GM19372 (cell line): ENCODE data around the gene FMNL2.

Experiments
- ATAC-seq: cut with Tn5 transposase; IDR thresholded peaks from one replicate; pipeline ENCODE4 v1.9.1; 2021; ENCODE audit warnings: mild to moderate bottlenecking, low read depth, moderate library complexity; ENCODE audit not compliant: unreplicated experiment

The FMNL2 gene

DNA sequence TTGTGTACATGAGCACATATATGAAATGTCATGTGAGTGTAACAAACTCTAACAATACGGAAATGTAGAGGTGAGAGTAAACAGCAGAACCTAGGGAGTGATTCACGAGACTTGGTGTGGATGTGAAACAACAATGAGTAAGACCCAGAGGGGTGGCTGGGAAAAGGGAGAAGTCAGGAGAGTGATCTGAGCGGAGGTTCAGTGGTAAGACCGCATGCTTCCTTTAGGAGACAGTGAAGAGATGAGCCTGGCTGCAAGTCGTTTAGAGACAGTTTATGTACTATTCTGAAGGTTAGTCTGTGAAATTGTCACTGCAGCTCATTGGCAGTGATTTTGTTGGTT is 231.7 kb downstream of the FMNL2 start:
- no peak for ATAC-seq

DNA sequence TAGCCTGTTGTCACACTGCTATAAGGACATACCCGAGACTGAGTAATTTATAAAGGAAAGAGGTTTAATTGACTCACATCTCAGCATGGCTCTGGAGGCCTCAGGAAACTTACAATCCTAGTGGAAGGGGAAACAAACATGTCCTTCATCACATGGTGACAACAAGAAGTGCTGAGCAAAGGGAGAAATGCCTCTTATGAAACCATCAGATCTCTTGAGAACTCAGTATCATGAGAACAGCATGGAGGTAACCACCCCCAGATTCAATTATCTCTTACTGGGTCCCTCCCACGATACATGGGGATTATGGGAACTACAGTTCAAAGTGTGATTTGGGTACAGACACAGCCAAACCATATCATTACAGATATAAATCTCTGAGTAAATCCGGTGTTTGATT is 233.6 kb downstream of the FMNL2 start:
- ATAC-seq: no peak

DNA sequence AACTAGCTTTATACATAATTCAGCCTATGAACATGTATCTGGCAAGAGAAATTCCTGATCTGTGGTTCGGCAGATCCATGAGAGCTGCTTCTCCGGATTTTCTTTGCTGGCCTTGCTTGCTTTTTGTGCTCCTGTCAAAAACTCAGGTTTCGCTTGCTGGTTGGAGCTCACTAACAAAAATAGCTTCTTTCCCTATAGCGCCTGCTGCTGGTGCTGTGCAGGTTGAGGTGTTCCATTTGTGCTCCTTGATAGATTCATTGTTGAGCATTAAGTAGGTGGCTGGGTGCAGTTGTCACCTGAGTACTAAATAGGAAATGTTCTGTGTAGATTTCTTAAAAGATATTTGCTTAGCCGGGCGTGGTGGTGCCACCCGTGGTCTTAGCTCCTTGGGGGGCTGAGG is 234.2 kb downstream of the FMNL2 start:
- no peak for ATAC-seq

DNA sequence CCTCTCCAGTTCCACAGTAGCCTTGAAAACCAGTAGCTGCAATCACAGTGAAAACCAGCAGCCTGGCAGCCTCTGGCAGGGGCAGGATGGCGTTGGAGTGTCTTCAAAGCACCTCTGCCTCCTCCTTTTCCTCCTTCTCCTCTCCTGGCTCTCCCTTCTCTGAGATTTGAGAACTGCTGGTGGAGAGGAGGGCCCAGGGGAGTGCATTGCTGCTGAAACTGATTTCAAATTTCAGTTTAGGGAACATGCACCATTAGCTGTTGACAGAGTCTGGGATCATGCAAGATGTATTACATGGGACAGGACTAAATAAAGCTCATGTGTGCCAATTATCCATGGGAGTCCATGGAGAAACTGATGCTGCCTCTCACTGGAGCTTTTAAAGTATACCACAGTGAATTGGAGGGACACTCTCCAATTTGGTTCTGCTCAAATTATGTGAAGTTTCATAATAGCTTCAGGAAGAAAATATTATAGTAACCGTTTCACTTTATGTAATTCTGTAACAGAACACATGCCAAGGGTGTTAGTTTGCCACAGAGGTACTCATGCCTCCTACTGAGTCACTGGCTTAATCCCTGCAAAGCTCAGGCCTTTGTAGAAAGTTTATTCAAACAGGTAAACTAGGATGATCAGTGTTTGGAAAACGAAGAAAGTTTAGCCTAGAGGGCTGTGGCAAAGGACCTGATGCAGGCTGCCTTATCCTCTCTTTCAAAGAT is 236.2 kb downstream of the FMNL2 start:
- no peak for ATAC-seq

DNA sequence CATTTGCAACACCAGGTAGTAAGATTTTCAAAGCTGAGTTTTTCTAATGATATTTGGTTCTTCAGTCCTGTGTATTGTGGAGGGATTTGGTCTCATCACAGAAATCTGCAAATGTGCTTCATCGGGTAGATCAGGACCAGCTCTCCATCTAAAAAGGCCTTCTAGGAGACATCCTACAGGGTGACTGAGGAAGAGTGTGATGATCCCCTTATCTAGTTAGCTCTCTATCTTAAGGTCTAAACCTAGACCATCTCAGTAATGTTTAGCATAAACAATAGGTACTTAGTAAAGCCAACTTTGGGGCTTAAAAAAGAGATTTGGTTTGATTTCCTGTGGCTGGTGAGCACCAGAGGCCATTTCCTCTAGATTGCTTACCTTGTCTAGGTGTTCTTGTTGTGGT is 237.1 kb downstream of the FMNL2 start:
- ATAC-seq: no peak

DNA sequence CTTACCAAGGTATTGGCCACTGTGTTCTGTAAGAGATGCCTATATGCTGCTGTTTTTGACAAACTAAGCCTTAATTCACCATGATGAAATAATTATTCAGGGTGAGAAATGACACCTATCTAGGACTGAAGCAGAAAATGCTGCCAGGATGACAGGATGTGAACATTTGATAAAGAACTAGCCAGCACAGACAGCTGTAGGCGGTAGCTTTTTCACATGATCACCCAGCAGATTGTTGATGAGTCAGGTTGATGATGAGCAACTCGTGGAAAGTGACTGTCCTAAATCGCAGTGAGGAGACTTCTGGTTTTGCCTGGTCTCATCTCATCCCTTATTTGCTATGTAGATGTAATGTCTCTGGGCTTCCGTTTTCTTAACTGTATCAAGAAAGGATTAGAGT is 238.2 kb downstream of the FMNL2 start:
- no peak for ATAC-seq

DNA sequence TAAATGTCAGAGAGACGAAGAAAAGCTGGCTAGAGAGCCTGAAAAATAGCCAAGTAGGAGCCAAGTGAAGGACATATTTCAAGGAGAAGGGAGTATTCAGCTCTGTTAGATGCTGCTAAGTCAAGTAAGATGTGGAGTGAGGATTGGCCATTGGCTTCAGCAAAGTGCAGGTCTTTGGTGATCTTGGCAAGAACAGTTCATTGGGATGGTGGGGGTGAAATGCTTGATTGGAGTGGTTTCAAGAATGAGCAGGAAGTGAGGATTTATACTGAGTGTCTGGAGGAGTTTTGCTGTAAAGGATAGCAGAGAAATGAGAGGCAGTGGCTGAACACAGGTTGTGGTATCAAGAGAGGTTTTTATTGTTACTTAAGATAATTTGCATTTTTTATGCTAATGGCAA is 242.6 kb downstream of the FMNL2 start:
- ATAC-seq: no peak

DNA sequence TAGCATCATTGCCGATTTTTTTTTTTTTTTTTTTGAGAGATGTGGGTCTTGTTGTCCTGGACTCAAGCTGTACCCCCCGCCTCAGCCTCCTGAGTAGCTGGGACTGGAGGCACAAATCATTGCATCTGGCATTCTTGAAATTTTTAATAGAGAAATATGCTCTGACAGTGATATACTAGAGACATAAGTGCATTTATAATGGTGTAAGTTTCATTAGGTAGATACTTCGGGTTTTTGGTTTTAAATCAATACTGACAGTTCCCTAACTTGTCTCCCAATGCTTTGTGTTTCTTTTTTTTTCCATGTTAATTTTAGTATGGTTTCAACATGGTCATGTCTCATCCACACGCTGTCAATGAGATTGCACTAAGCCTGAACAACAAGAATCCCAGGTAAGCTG is 243.6 kb downstream of the FMNL2 start:
- ATAC-seq: no peak

DNA sequence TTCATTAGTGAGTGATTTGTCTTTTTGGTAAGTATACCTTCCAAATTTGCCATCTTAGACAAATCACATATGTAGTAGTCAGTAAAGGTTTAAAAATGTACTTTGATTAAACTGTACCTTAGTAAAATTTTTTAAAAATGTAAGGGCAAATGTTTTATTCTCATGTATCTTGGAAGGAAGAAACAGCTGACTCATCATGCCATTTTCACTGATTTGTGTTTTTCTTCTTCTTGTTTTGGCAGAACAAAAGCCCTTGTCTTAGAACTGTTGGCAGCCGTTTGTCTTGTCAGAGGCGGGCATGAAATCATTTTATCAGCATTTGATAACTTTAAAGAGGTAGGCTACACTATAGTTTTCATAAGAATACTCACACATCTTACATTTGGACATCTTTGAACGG is 245.7 kb downstream of the FMNL2 start:
- ATAC-seq: no peak

DNA sequence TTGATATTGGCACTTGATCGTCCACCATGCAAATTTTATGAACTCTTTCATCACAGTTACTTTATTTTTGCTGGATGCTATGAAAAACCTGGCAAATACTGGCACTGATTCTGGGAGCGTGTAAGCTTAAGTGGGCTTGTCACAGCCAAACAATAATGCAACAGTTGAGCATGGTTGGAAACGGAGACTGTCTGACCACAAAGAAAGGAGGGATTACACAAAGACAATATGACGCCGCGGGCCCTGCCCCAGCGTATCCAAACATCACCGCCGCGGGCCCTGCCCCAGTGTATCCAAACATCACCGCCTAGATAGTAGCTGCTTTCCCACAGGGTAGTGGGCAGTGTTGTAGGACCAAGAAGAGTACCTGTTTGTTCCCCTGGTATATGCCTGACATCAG is 246.4 kb downstream of the FMNL2 start:
- ATAC-seq: no peak

DNA sequence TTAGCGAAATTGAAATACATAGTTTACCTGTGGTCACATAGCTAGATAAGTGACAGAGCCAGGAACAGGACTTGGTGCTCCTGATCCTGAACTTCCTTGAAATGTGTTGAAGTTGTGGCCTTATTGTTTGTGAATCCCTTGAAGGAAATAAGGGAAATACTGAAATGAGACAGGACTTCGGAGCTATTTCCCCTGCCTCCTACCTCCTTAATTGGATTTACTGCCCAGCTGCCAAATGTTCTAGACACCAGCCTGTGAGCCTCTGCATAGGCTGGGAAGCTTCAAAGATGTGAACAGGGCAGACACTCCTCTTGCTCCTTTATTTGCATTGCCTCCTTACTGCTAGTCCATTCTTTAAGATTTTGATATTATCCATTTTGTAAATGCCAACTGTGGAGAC is 247.1 kb downstream of the FMNL2 start:
- no peak for ATAC-seq

DNA sequence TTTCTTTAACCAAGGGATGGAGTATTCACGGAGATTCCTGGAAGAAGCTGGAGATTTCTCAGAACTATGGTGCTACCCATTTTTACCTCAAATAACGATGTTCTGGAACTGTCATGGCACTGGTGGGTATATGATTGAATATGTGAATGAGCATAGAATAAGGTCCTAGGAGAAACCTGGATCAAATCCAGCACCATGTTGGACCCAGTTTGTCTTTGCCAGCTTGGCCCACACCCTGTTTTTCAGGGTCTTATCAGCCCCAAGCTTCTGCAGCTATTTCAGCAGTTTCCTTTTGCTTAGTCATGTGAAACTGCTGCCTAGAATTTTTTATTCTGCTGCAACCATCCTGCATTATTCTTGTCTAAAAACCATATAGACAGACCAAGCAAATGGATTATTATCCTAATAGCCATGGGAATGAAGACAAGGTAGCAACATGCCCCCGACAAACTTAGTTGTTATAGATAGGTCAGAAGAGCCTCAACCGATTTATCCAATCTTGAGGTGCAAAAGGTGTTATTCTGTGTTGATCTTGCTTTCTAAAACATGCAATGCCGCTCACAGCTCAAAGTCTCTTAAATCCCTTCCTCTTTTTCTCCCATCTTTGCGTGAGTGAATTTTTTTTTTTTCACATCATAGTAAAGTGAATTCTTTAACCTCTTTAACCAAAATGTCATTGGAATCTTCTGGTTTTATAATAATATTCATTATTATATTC is 248.7 kb downstream of the FMNL2 start:
- no peak for ATAC-seq

DNA sequence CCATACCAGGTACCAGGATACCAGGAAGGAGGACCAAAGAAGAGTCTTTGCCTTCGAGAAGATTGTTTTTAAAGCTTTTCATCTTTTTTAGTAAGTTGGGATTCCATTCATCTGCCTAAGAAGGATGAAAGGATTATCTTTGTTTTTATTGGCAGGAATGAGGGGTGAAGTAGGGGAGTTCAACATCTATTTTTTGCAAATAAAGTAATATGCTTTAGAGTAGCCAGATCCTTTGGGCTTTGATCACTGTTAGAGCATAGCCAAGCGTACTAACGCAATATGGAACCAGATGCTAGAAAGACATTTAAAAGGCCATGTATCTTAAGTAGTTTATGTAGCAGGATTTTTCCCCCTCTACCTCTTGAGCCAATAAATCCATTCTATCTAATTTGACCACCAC is 249.3 kb downstream of the FMNL2 start:
- ATAC-seq: no peak

DNA sequence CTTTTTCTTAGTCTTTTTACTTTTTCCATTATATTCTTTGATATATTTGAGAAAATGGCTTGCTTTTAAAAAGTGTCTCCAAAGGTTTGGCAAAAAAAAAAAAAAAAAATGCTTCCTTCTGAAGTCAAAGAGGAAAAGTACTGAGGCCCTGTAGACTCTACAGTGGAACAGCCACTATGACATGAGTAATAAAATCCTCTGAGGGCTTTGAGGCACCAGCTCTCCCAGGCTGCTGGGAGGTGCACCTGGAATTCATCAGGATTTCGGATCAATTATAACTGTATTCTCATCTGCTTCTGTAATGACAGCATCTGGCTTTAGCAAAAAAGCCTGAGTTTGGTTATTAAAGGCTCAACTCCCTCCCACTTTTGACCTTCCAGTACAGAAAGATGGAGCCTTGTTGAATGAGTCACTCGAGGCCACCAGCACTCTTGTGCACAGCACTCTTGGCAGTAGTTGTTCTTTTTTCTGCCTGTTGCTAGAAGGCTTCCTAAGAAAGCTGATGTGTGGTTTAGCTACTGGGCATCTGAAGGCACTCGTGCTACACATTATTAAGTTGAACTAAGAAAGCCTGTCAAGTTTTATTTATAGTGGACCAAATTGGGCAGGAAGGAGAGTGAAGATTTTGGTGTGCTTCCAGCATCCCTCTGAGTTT is 251.0 kb downstream of the FMNL2 start:
- no peak for ATAC-seq

DNA sequence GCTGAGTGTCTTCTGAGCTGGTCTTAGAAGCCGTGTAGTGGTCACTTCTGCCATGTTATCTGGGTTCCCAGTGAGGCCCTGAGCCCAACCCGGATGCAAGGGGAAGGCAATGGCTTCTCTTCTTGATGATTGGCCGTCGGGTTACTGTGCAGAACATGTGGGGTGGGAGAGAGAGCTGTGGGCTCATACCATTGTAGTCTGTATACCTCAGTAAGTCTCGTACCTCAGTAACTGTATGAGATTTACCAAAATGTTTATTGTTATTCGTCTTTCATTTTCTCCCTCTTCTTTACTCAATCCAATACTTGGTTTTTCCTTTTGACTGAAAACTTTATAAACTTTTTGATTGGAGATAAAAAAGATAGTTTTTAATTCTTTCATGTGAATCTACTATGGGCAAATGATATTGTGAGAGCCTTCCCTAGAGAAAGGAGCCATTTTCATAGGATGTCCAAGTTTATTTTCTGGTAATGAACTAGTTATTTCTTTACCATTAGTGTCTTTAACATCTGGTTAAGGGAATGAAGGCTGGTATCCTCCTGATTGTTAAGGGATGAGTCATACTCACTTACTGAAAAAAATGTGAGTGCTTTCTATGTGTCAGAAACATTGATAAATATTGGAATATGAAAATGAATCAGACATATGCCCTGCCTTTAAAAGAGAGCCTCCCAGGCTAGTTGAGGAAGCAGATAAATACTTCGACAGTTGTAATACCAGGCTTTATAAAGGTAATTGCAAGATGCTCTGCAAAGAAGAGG is 252.4 kb downstream of the FMNL2 start:
- no peak for ATAC-seq

DNA sequence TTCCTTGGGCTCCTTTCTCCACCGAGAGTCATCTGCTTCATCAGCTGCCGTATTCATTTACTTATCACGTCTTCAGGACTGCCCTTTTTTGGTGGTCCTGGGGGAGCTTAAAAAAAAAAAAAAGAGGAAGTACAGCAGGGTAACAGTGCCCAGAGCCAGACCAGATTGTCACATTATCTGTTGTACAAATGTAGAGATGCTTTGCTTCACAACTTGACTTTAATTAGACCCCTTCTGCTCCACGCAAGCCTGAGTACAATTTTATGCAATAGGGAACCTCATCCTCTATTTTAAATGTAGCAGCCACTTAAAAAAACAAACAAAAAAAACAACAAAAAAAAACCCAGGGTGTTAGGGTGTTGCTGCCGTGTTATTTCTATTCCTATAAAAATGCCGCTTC is 254.0 kb downstream of the FMNL2 start:
- ATAC-seq: no peak

DNA sequence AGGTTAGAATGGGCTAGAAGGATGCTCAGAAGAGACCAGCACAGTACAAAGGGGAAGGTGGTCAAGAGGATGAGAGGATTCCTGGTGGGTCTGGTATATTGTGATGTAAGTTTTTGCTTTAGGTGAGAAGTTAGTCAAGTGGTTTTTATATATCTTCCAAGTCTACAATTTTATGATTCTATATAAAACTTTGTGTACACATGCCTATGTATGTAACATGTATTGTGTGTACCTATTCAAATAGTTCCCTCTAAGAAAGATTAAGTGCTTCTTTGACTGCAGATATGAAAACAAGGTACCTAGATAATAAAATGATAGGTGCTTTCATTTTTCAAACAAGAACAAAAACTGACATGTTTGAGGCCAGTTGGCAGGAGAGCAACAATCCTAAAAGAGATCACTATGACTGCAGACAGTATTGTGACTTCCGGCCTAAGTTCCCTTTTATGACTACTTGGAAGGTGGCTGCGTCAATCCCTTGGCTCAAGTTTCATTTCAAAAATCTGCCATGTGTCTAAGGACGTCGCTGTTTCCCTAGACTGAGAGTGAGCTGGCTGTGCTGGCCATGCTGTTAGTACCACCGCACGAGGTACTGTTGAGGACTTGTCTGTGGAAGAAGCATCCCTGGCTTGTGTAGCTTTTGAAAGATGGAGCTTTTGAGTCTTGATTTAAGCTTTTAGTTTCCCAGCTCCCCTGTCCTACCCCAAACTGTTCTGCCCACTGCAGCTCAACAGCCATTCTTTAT is 259.2 kb downstream of the FMNL2 start:
- no peak for ATAC-seq

DNA sequence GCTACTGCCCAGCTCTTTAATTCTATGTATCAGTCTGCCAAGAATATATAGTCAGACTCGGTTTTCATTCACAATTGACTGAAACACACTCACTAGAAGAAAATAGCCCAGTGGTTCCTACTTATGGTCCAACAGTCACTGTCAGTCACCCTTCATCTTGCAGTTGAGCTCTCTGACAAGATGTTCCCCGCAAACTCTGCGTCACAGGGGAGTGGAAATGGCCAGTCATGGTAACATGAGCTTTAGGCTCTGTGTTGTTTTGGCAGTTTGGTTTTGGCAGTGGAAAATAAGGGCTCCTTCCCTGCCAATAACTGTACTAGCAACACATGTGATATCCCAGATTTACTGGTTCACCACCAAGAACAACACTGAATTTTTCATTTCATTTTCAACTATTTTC is 259.8 kb downstream of the FMNL2 start:
- no peak for ATAC-seq

DNA sequence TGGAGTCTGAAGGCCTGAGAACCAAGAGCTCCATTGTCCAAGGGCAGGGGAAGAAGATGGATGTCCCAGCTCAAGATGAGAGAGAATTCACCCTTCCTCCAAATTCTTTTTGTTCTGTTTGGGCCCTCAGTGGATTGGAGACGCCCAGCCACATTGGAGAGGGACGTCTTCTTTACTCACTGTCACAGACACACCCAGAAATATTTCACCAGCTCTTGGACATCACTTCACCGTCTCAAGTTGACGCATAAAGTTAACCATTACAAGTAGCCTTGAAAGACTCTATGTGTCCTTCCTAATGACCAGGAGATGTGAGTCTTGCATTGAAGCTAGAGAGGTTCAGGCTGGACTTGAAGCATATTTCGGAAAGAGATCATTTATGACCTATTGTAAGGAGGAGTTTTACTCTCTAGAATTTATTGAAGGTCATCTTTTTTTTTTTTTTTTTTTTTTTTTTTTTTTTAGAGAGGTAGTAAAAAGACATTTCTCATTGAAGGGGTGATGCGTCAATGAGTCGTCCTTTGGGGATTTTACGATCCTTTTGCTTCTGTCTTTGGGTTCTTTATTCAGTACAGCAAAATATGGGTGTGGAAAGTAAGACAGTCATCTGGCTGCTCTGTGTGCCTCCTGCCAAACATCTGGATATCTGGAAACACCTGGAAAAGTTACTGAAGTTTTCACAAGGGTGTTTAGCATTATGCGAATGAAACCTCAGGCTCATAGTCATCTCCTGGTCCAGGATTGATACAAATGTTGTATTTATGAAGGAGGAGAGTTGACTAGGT is 264.2 kb downstream of the FMNL2 start:
- ATAC-seq: no peak
